Right ventricle myocardium inferior (tissue), 1 donor: ENCODE measurements around the gene ATP5F1D. TPM values are rescaled to one million over a fixed set of nuclear protein-coding genes. Genes with fewer than 3 reads are reported as not detected.

Experiments
- ATAC-seq: fragments of 200-7000 bp; cut with Tn5 transposase; one replicate; pipeline ENCODE4 v1.9.1; 2020; ENCODE audit warnings: mild to moderate bottlenecking, moderate library complexity
- DNase-seq: peaks from one replicate; pipeline ENCODE4 v3.0.0; 2021; ENCODE audit errors: missing footprints
- intact Hi-C: fragments of 100-400 bp; cut with DNase I; formaldehyde crosslinking; loops from one replicate; pipeline ENCODE4 v1.11.0; 2022
- total RNA-seq: library from RNA; stranded (reverse); fragmentation: NEBNext Ultra II Directional; extraction: Animal tissue kit (Norgen Biotek cat#: 25700); gene quantifications from one replicate; pipeline ENCODE4 v1.2.1, GENCODE V29; 2021
- donor health status: DM: no; HTN: yes; CAD: no; lungs with severe emphysema.

The ATP5F1D gene
- total RNA-seq, 1 donor from 2014 or later: 656 TPM

DNA sequence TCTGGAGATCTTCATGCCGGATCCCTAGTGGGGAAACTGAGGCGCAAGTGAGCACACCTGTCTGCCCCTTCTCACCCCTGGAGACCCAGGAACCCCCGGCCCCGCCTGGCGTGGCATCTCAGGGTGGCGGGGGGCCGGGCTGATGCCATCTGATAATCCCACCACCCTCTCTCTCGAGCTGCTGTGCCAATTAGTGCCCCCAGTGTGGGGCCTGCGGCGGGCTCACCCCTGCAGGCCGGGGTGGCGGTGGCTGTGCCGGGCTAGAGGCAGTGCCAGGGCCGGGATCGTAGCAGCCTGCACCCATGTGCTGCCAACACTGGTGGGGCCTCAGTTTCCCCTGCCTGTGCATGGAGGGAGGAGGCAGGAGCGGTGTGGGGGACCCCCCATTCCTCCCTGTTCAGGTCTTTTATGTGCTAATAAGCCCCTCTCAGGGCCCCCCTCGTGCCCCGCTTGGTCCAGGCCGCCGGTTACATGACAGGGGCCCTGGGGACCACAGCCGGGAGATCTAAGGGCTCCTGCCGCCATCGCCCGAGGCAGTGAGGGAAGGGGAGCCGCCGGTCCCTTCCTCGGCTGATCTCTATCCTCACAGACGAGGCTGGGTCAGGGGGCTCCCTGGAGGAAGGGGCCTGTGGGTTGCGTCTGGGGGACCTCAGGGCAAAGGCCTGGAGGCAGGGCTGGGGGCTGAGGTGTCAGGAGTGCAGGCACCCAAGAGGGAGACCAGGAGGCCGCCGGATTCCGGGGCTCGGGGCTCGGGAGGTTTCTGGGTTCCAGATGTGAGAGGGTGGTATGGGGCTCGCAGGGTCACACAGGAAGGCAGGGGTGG is 52.4 kb downstream of the ATP5F1D start:
- intact Hi-C loops: no loop called here
- ATAC-seq (no peak), DNase-seq (no peak)

Other genes with a start within 250 kb of the ATP5F1D start
- 0.35 TPM for gene GRIN3B, start 241.3 kb upstream of the ATP5F1D start, total RNA-seq
- 106 TPM for gene TMEM259, start 220.6 kb upstream of the ATP5F1D start, total RNA-seq
- not detected for gene RNU6-2, start 220.2 kb upstream of the ATP5F1D start, total RNA-seq
- 69.3 TPM for gene CNN2, start 215.1 kb upstream of the ATP5F1D start, total RNA-seq
- 7.7 TPM for gene ABCA7, start 201.6 kb upstream of the ATP5F1D start, total RNA-seq
- gene ARHGAP45, start 174.6 kb upstream of the ATP5F1D start, total RNA-seq: 6.6 TPM
- gene POLR2E, start 146.4 kb upstream of the ATP5F1D start, total RNA-seq: 142 TPM
- gene GPX4, start 137.8 kb upstream of the ATP5F1D start, total RNA-seq: 361 TPM
- gene SBNO2, start 67.5 kb upstream of the ATP5F1D start, total RNA-seq: 14.7 TPM
- gene STK11, start 36.0 kb upstream of the ATP5F1D start, total RNA-seq: 49.9 TPM
- gene CBARP, start 3.7 kb upstream of the ATP5F1D start, total RNA-seq: 1.2 TPM
- gene MIDN, start 6.8 kb downstream of the ATP5F1D start, total RNA-seq: 62.8 TPM
- gene CIRBP, start 27.6 kb downstream of the ATP5F1D start, total RNA-seq: 219 TPM
- 13.1 TPM for gene FAM174C, start 33.8 kb downstream of the ATP5F1D start, total RNA-seq
- gene EFNA2, start 44.1 kb downstream of the ATP5F1D start, total RNA-seq: not detected
- 443 TPM for gene NDUFS7, start 142.2 kb downstream of the ATP5F1D start, total RNA-seq
- gene GAMT, start 159.8 kb downstream of the ATP5F1D start, total RNA-seq: 85.8 TPM
- 88.4 TPM for gene DAZAP1, start 165.8 kb downstream of the ATP5F1D start, total RNA-seq
- gene RPS15, start 196.6 kb downstream of the ATP5F1D start, total RNA-seq: 695 TPM
- 0.14 TPM for gene APC2, start 208.4 kb downstream of the ATP5F1D start, total RNA-seq
- 21.5 TPM for gene C19orf25, start 237.5 kb downstream of the ATP5F1D start, total RNA-seq
- gene PCSK4, start 248.6 kb downstream of the ATP5F1D start, total RNA-seq: 0.89 TPM
- 1.1 TPM for gene REEP6, start 249.4 kb downstream of the ATP5F1D start, total RNA-seq